ENCODE measurements around the gene RAB11FIP5.

RAB11FIP5 gene

GRCh38 chr2:73035899-73036711, 76.6 kb downstream of the RAB11FIP5 start:
- TF ChIP-seq, protein P1, sequence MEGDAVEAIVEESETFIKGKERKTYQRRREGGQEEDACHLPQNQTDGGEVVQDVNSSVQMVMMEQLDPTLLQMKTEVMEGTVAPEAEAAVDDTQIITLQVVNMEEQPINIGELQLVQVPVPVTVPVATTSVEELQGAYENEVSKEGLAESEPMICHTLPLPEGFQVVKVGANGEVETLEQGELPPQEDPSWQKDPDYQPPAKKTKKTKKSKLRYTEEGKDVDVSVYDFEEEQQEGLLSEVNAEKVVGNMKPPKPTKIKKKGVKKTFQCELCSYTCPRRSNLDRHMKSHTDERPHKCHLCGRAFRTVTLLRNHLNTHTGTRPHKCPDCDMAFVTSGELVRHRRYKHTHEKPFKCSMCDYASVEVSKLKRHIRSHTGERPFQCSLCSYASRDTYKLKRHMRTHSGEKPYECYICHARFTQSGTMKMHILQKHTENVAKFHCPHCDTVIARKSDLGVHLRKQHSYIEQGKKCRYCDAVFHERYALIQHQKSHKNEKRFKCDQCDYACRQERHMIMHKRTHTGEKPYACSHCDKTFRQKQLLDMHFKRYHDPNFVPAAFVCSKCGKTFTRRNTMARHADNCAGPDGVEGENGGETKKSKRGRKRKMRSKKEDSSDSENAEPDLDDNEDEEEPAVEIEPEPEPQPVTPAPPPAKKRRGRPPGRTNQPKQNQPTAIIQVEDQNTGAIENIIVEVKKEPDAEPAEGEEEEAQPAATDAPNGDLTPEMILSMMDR (IDR thresholded peaks at IDR 0.05; ENCODE audit: insufficient read depth, low read depth, low read length, missing control alignments) = no peak
- H3K4me3 ChIP-seq (ENCODE audit: low read depth, low read length) = no peak overlapping the region
- DNase-seq (ENCODE audit: low read depth) = no peak

GRCh38 chr2:73034661-73035375, 77.9 kb downstream of the RAB11FIP5 start:
- no peak for DNase-seq (ENCODE audit: low read depth)
- no peak overlapping the region for H3K4me3 ChIP-seq (ENCODE audit: low read depth, low read length)
- TF ChIP-seq, protein P1 (IDR thresholded peaks at IDR 0.05; ENCODE audit: insufficient read depth, low read depth, low read length, missing control alignments) = no peak

- H3K4me3 ChIP-seq (ENCODE audit: low read depth, low read length) = no peak overlapping the region
- no peak for DNase-seq (ENCODE audit: low read depth)
- TF ChIP-seq, protein P1 (IDR thresholded peaks at IDR 0.05; ENCODE audit: insufficient read depth, low read depth, low read length, missing control alignments) = no peak
Measured at GRCh38 chr2:73033766-73034381, 78.9 kb downstream of the RAB11FIP5 start.

GRCh38 chr2:73033142-73033765, 79.5 kb downstream of the RAB11FIP5 start:
- TF ChIP-seq, protein P1 (IDR thresholded peaks at IDR 0.05; ENCODE audit: insufficient read depth, low read depth, low read length, missing control alignments) = no peak
- no peak for DNase-seq (ENCODE audit: low read depth)
- H3K4me3 ChIP-seq (ENCODE audit: low read depth, low read length) = no peak overlapping the region

DNA sequence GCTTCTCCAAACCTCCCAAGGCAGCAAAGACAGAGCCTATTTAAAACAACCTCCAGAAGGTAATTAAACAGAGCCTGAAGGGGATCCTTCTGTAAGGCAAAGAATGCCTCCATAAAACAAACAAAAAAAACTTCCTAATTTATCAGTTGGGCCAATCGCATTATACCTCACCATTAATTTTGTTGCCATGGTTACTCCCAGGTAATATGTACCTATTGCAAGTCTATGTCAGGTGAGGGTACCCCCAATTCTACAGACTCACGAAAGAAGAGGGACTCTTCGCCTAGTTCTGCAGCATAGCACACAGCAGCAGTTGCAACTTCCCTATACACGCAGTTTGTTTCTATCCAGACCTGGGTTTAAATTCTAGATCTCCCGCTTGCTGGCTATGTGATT, 80.0 kb downstream of the RAB11FIP5 start:
- TF ChIP-seq, protein P1 (IDR thresholded peaks at IDR 0.05; ENCODE audit: insufficient read depth, low read depth, low read length, missing control alignments) = no peak
- DNase-seq (ENCODE audit: low read depth) = no peak
- H3K4me3 ChIP-seq (ENCODE audit: low read depth, low read length) = no peak overlapping the region

DNA sequence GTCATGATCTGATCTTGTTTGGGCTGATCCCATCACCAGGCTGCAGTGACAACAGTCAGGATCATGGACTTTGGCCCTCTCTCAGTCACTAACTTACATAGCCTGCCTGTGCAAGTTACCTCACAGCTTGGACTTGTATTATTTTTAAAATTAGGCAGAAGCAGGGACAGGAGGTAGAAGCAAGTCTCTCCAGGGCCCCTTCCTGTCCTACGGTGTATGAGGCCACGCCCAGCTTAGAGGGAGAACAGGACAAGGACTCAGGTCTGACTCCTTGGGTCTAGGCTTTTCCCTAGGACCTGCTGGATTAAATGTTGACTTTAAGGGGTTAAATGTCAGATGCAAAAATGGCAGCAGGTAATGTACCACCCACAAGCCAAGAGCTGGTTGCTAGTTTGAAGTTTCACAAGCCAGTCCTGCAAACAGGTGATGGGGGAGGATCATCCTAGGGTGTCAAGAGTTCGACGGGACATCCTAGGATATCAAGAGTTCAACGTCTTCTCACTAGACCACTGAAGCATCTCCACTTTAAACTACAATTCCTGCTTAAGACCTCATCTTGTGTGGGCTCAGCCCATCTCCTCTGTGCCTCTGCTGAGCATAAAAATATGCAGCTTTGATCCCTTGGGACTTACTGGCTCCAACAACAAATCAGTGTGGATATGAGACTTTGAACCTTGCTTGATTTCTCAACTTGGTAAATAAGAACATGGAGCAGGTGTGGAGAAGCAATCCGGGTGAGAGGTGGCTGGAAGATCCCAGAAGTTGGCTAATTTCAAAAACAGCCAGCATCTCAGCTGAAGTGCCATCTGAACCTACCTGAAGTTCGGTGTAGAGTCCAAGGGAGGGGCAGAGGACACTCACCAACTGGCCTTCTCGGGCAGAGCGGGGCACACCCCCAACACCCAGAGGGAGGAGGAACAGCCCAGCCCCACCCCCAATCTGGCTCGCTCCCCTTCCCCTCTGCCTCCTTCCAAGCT, 80.7 kb downstream of the RAB11FIP5 start:
- DNase-seq (ENCODE audit: low read depth) = no peak
- no peak overlapping the region for H3K4me3 ChIP-seq (ENCODE audit: low read depth, low read length)
- TF ChIP-seq, protein P1 (IDR thresholded peaks at IDR 0.05; ENCODE audit: insufficient read depth, low read depth, low read length, missing control alignments) = no peak

All from GM12865 (cell line).